Measurements from ENCODE around the gene ERP27. TPM values are rescaled to one million over a fixed set of nuclear protein-coding genes. Genes with fewer than 3 reads are reported as not detected.

Gene ERP27
- total and polyA plus RNA-seq, 9 donors: 0.09 to 1.2 (median 0.48) TPM

- no CpG with 5 or more reads among the region's 2 CpGs for WGBS (ENCODE audit: insufficient coverage)
- no peaks in the 10 kb centered on the region for H3K27me3 ChIP-seq (ENCODE audit: control insufficient read depth, insufficient read depth, low read length)
- no peak overlapping the region for H3K4me3 ChIP-seq (ENCODE audit: low read length)
- H3K4me1 ChIP-seq (ENCODE audit: control insufficient read depth, insufficient read depth, low read length): no peaks in the 10 kb centered on the region
- DNase-seq: no peak
- H3K9me3 ChIP-seq (replicated peaks; ENCODE audit: control insufficient read depth, low read depth, low read length): no peaks in the 10 kb centered on the region
- H3K27ac ChIP-seq (ENCODE audit: low read length): no peak overlapping the region
- H3K36me3 ChIP-seq (ENCODE audit: control insufficient read depth, insufficient read depth, low read length): no peaks in the 10 kb centered on the region
Measured at GRCh38 chr12:14941369-14941768, 3.0 kb upstream of the ERP27 start.

GRCh38 chr12:14937689-14938088 lies 648 bp downstream of the ERP27 start:
- Histone ChIP-seq H3K9me3 (replicated peaks; ENCODE audit: control insufficient read depth, low read depth, low read length) (no peaks in the 10 kb centered on the region), H3K4me3 (ENCODE audit: low read length) (no peak overlapping the region), H3K27me3 (ENCODE audit: control insufficient read depth, insufficient read depth, low read length) (no peaks in the 10 kb centered on the region), H3K36me3 (ENCODE audit: control insufficient read depth, insufficient read depth, low read length) (no peaks in the 10 kb centered on the region), H3K4me1 (ENCODE audit: control insufficient read depth, insufficient read depth, low read length) (no peaks in the 10 kb centered on the region), H3K27ac (ENCODE audit: low read length) (no peak overlapping the region)
- WGBS (ENCODE audit: insufficient coverage): no CpG with 5 or more reads among the region's 1 CpG
- DNase-seq: no peak

GRCh38 chr12:14937014-14937413 lies 1.3 kb downstream of the ERP27 start:
- H3K36me3 ChIP-seq (ENCODE audit: control insufficient read depth, insufficient read depth, low read length): no peaks in the 10 kb centered on the region
- no peaks in the 10 kb centered on the region for H3K9me3 ChIP-seq (replicated peaks; ENCODE audit: control insufficient read depth, low read depth, low read length)
- no peak overlapping the region for H3K4me3 ChIP-seq (ENCODE audit: low read length)
- DNase-seq: no peak
- H3K4me1 ChIP-seq (ENCODE audit: control insufficient read depth, insufficient read depth, low read length): no peaks in the 10 kb centered on the region
- 73% methylated on average over 2 of the region's 3 CpGs for WGBS (ENCODE audit: insufficient coverage)
- H3K27me3 ChIP-seq (ENCODE audit: control insufficient read depth, insufficient read depth, low read length): no peaks in the 10 kb centered on the region
- H3K27ac ChIP-seq (ENCODE audit: low read length): no peak overlapping the region

GRCh38 chr12:14936224-14936861 lies 2.0 kb downstream of the ERP27 start:
- no peaks in the 10 kb centered on the region for H3K36me3 ChIP-seq (ENCODE audit: control insufficient read depth, insufficient read depth, low read length)
- DNase-seq: no peak
- no peak overlapping the region for H3K4me3 ChIP-seq (ENCODE audit: low read length)
- no peak overlapping the region for H3K27ac ChIP-seq (ENCODE audit: low read length)
- H3K27me3 ChIP-seq (ENCODE audit: control insufficient read depth, insufficient read depth, low read length): no peaks in the 10 kb centered on the region
- H3K4me1 ChIP-seq (ENCODE audit: control insufficient read depth, insufficient read depth, low read length): no peaks in the 10 kb centered on the region
- WGBS (ENCODE audit: insufficient coverage): 87% methylated on average over 4 of the region's 6 CpGs
- H3K9me3 ChIP-seq (replicated peaks; ENCODE audit: control insufficient read depth, low read depth, low read length): no peaks in the 10 kb centered on the region

- no peak overlapping the region for H3K4me3 ChIP-seq (ENCODE audit: low read length)
- no peaks in the 10 kb centered on the region for H3K27me3 ChIP-seq (ENCODE audit: control insufficient read depth, insufficient read depth, low read length)
- H3K36me3 ChIP-seq (ENCODE audit: control insufficient read depth, insufficient read depth, low read length): no peaks in the 10 kb centered on the region
- WGBS (ENCODE audit: insufficient coverage): 40% methylated on average over 1 of the region's 4 CpGs
- no peak for DNase-seq
- no peak overlapping the region for H3K27ac ChIP-seq (ENCODE audit: low read length)
- no peaks in the 10 kb centered on the region for H3K4me1 ChIP-seq (ENCODE audit: control insufficient read depth, insufficient read depth, low read length)
- H3K9me3 ChIP-seq (replicated peaks; ENCODE audit: control insufficient read depth, low read depth, low read length): no peaks in the 10 kb centered on the region
Measured at GRCh38 chr12:14935031-14935430, 3.3 kb downstream of the ERP27 start.

GRCh38 chr12:14934511-14934910 lies 3.8 kb downstream of the ERP27 start:
- Histone ChIP-seq H3K27ac (ENCODE audit: low read length) (no peak overlapping the region), H3K27me3 (ENCODE audit: control insufficient read depth, insufficient read depth, low read length) (no peaks in the 10 kb centered on the region), H3K4me1 (ENCODE audit: control insufficient read depth, insufficient read depth, low read length) (no peaks in the 10 kb centered on the region), H3K9me3 (replicated peaks; ENCODE audit: control insufficient read depth, low read depth, low read length) (no peaks in the 10 kb centered on the region), H3K4me3 (ENCODE audit: low read length) (no peak overlapping the region), H3K36me3 (ENCODE audit: control insufficient read depth, insufficient read depth, low read length) (no peaks in the 10 kb centered on the region)
- DNase-seq: no peak
- 100% methylated on average over 1 of the region's 2 CpGs for WGBS (ENCODE audit: insufficient coverage)

GRCh38 chr12:14931791-14932560 lies 6.4 kb downstream of the ERP27 start:
- no peak for DNase-seq
- Histone ChIP-seq H3K27ac (ENCODE audit: low read length) (no peak overlapping the region), H3K4me3 (ENCODE audit: low read length) (no peak overlapping the region), H3K9me3 (replicated peaks; ENCODE audit: control insufficient read depth, low read depth, low read length) (no peaks in the 10 kb centered on the region), H3K36me3 (ENCODE audit: control insufficient read depth, insufficient read depth, low read length) (no peaks in the 10 kb centered on the region), H3K4me1 (ENCODE audit: control insufficient read depth, insufficient read depth, low read length) (no peaks in the 10 kb centered on the region), H3K27me3 (ENCODE audit: control insufficient read depth, insufficient read depth, low read length) (no peaks in the 10 kb centered on the region)
- WGBS (ENCODE audit: insufficient coverage): 89% methylated on average over 1 of the region's 7 CpGs

GRCh38 chr12:14931359-14931758 lies 7.0 kb downstream of the ERP27 start:
- 40% methylated on average over 4 of the region's 4 CpGs for WGBS (ENCODE audit: insufficient coverage)
- Histone ChIP-seq H3K36me3 (ENCODE audit: control insufficient read depth, insufficient read depth, low read length) (no peaks in the 10 kb centered on the region), H3K4me1 (ENCODE audit: control insufficient read depth, insufficient read depth, low read length) (no peaks in the 10 kb centered on the region), H3K27ac (ENCODE audit: low read length) (no peak overlapping the region), H3K9me3 (replicated peaks; ENCODE audit: control insufficient read depth, low read depth, low read length) (no peaks in the 10 kb centered on the region), H3K4me3 (ENCODE audit: low read length) (no peak overlapping the region), H3K27me3 (ENCODE audit: control insufficient read depth, insufficient read depth, low read length) (no peaks in the 10 kb centered on the region)
- DNase-seq: no peak

GRCh38 chr12:14930299-14930698 lies 8.0 kb downstream of the ERP27 start:
- no peaks in the 10 kb centered on the region for H3K9me3 ChIP-seq (replicated peaks; ENCODE audit: control insufficient read depth, low read depth, low read length)
- no peaks in the 10 kb centered on the region for H3K27me3 ChIP-seq (ENCODE audit: control insufficient read depth, insufficient read depth, low read length)
- no peak for DNase-seq
- no peaks in the 10 kb centered on the region for H3K4me1 ChIP-seq (ENCODE audit: control insufficient read depth, insufficient read depth, low read length)
- no peaks in the 10 kb centered on the region for H3K36me3 ChIP-seq (ENCODE audit: control insufficient read depth, insufficient read depth, low read length)
- no peak overlapping the region for H3K4me3 ChIP-seq (ENCODE audit: low read length)
- H3K27ac ChIP-seq (ENCODE audit: low read length): no peak overlapping the region

- peak; percentile 85 for DNase-seq
- Histone ChIP-seq H3K4me3 (ENCODE audit: low read length) (no peak overlapping the region), H3K27ac (ENCODE audit: low read length) (peak overlapping the region; percentile 84), H3K36me3 (ENCODE audit: control insufficient read depth, insufficient read depth, low read length) (no peaks in the 10 kb centered on the region), H3K9me3 (replicated peaks; ENCODE audit: control insufficient read depth, low read depth, low read length) (no peaks in the 10 kb centered on the region), H3K4me1 (ENCODE audit: control insufficient read depth, insufficient read depth, low read length) (no peaks in the 10 kb centered on the region), H3K27me3 (ENCODE audit: control insufficient read depth, insufficient read depth, low read length) (no peaks in the 10 kb centered on the region)
- WGBS (ENCODE audit: insufficient coverage): 25% methylated on average over 2 of the region's 4 CpGs
Measured at GRCh38 chr12:14928931-14929330, 9.4 kb downstream of the ERP27 start.

Measured in muscle of leg (tissue), 11 donors.